OCI-LY1 (cell line): Measurements from ENCODE around the gene NELFCD.

Experiments used
- H2AFZ ChIP-seq: fragments of 200-600 bp; sonication (generic), shearing (Covaris generic); 2 replicates; pipeline ENCODE4 v1.6.0; 2014; ENCODE audit warnings: antibody characterized with exemption, mild to moderate bottlenecking, low read length
- H3F3A ChIP-seq: fragments of 200-600 bp; sonication (generic), shearing (Covaris generic); 2 replicates; pipeline ENCODE4 v1.6.0; 2014; ENCODE audit warnings: mild to moderate bottlenecking, antibody characterized with exemption, low read length, moderate library complexity; ENCODE audit not compliant: insufficient read depth
- H3K27ac ChIP-seq: fragments of 200-600 bp; sonication (generic); 2 replicates; pipeline ENCODE4 v1.5.1; 2014; ENCODE audit warnings: low read length, mixed run types, mild to moderate bottlenecking, low read depth; ENCODE audit not compliant: poor library complexity, severe bottlenecking
- H3K27me3 ChIP-seq: fragments of 200-600 bp; sonication (generic); 2 replicates; pipeline ENCODE4 v1.6.0; 2014; ENCODE audit warnings: antibody characterized with exemption, mild to moderate bottlenecking, low read length, moderate library complexity; ENCODE audit not compliant: insufficient read depth
- H3K36me3 ChIP-seq: fragments of 200-600 bp; sonication (generic); 2 replicates; pipeline ENCODE4 v1.6.1; 2014; ENCODE audit warnings: mild to moderate bottlenecking, antibody characterized with exemption, low read length, moderate library complexity, mixed read lengths; ENCODE audit not compliant: insufficient read depth
- H3K4me1 ChIP-seq: fragments of 200-600 bp; sonication (generic); 2 replicates; pipeline ENCODE4 v1.5.1; 2014; ENCODE audit warnings: mild to moderate bottlenecking, low read length, moderate library complexity; ENCODE audit not compliant: insufficient read depth, severe bottlenecking
- H3K4me2 ChIP-seq: fragments of 200-600 bp; sonication (generic), shearing (Covaris generic); 2 replicates; pipeline ENCODE4 v1.6.1; 2014; ENCODE audit warnings: low read length
- H3K4me3 ChIP-seq: fragments of 200-600 bp; sonication (generic); 2 replicates; pipeline ENCODE4 v1.5.1; 2014; ENCODE audit warnings: low read length, low read depth, mild to moderate bottlenecking, mixed read lengths; ENCODE audit not compliant: poor library complexity, severe bottlenecking
- H3K79me2 ChIP-seq: fragments of 200-600 bp; shearing (Covaris generic); 2 replicates; pipeline ENCODE4 v1.6.1; 2016; ENCODE audit warnings: mixed run types, low read length, mixed read lengths; ENCODE audit not compliant: insufficient read depth
- H3K9ac ChIP-seq: fragments of 200-600 bp; sonication (generic), shearing (Covaris generic); 2 replicates; pipeline ENCODE4 v1.6.1; 2014; ENCODE audit warnings: mild to moderate bottlenecking, low read length, mixed read lengths
- H3K9me2 ChIP-seq: fragments of 200-600 bp; sonication (generic), shearing (Covaris generic); 2 replicates; pipeline ENCODE4 v1.6.1; 2014; ENCODE audit warnings: low read depth, mild to moderate bottlenecking, low read length, mixed read lengths
- H3K9me3 ChIP-seq: fragments of 200-600 bp; shearing (Covaris generic); 2 replicates; pipeline ENCODE4 v1.6.1; 2014; ENCODE audit warnings: low read length, mixed read lengths
- H4K20me1 ChIP-seq: fragments of 200-600 bp; sonication (generic), shearing (Covaris generic); 2 replicates; pipeline ENCODE4 v1.6.0; 2016; ENCODE audit warnings: mild to moderate bottlenecking, low read length; ENCODE audit not compliant: insufficient read depth
- EZH2 ChIP-seq: fragments of 200-600 bp; sonication (generic), shearing (Covaris generic); IDR thresholded peaks from 2 replicates; pipeline ENCODE4 v1.8.0; 2017; ENCODE audit warnings: borderline replicate concordance, mixed run types, mild to moderate bottlenecking, antibody characterized with exemption, low read length, moderate library complexity, mixed read lengths
- TF ChIP-seq, protein P1 (sequence below): fragments of 200-600 bp; sonication (generic), shearing (Covaris generic); IDR thresholded peaks from 2 replicates; pipeline ENCODE4 v1.5.1; 2017; ENCODE audit warnings: mild to moderate bottlenecking, antibody characterized with exemption, low read length, moderate library complexity, mixed read lengths

Gene NELFCD

DNA sequence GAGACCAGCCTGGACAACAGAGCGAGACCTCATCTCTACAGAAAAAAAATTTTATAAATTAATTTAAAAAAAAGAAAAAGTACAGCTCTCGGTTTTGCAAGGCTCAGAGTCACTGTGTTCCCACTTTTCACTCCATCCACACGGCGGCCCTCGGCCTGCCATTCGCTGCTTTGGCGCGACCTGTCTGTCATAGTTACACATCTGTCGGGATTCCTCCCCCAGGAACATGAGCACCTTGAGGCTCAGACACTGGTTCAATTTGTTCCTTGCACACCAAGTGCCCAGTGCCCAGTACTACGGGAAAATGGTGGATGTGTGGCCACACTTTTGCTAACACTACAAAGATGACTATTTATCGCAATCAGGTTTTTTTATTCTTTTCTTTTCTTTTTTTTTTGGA is 17.6 kb downstream of the NELFCD start:
- TF ChIP-seq, protein P1, sequence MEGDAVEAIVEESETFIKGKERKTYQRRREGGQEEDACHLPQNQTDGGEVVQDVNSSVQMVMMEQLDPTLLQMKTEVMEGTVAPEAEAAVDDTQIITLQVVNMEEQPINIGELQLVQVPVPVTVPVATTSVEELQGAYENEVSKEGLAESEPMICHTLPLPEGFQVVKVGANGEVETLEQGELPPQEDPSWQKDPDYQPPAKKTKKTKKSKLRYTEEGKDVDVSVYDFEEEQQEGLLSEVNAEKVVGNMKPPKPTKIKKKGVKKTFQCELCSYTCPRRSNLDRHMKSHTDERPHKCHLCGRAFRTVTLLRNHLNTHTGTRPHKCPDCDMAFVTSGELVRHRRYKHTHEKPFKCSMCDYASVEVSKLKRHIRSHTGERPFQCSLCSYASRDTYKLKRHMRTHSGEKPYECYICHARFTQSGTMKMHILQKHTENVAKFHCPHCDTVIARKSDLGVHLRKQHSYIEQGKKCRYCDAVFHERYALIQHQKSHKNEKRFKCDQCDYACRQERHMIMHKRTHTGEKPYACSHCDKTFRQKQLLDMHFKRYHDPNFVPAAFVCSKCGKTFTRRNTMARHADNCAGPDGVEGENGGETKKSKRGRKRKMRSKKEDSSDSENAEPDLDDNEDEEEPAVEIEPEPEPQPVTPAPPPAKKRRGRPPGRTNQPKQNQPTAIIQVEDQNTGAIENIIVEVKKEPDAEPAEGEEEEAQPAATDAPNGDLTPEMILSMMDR, result no peak
- no peak for TF ChIP-seq EZH2
- H3K4me1 ChIP-seq, result peaks cover 10% of the 10 kb centered on the region
- no peak overlapping the region for H3K4me2 ChIP-seq
- no peaks in the 10 kb centered on the region for H3K79me2 ChIP-seq
- no peaks in the 10 kb centered on the region for H3F3A ChIP-seq
- no peak overlapping the region for H3K4me3 ChIP-seq
- no peaks in the 10 kb centered on the region for H4K20me1 ChIP-seq
- H3K36me3 ChIP-seq, result peaks cover 91% of the 10 kb centered on the region
- no peaks in the 10 kb centered on the region for H3K27me3 ChIP-seq
- no peak overlapping the region for H3K9ac ChIP-seq
- H2AFZ ChIP-seq, result no peak overlapping the region
- H3K9me2 ChIP-seq, result no peaks in the 10 kb centered on the region
- H3K9me3 ChIP-seq, result no peaks in the 10 kb centered on the region
- H3K27ac ChIP-seq, result no peak overlapping the region

GRCh38 chr20:59000326-59000725 is 19.3 kb downstream of the NELFCD start:
- no peak for TF ChIP-seq EZH2
- TF ChIP-seq, protein P1, result no peak
- no peak overlapping the region for H3K27ac ChIP-seq
- H3K4me1 ChIP-seq, result peaks cover 24% of the 10 kb centered on the region
- no peak overlapping the region for H3K4me3 ChIP-seq
- H3K9me2 ChIP-seq, result no peaks in the 10 kb centered on the region
- no peaks in the 10 kb centered on the region for H3K27me3 ChIP-seq
- no peak overlapping the region for H3K9ac ChIP-seq
- no peaks in the 10 kb centered on the region for H4K20me1 ChIP-seq
- H3F3A ChIP-seq, result no peaks in the 10 kb centered on the region
- H2AFZ ChIP-seq, result no peak overlapping the region
- no peaks in the 10 kb centered on the region for H3K9me3 ChIP-seq
- no peak overlapping the region for H3K4me2 ChIP-seq
- H3K79me2 ChIP-seq, result no peaks in the 10 kb centered on the region
- peaks cover 81% of the 10 kb centered on the region for H3K36me3 ChIP-seq

DNA sequence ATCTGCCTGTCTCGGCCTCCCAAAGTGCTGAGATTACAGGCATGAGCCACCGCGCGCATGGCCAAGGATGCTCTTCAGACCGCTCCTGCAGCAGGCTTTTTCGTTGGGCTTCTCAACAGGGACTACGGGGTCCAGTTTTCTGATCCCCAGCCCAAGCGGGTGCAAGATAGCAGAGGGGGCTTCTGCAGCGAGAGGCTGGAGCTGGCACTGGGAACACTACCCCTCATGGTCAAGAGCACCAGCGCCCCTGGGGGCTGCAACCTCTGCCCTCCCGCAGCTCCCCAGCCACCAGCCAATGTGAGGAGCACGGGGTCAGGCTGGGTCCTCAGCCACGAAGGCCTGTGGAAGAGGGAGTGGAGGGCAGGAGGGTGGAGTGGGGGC is 20.0 kb downstream of the NELFCD start:
- no peaks in the 10 kb centered on the region for H3K9me3 ChIP-seq
- H3K36me3 ChIP-seq, result peaks cover 74% of the 10 kb centered on the region
- H3K4me2 ChIP-seq, result no peak overlapping the region
- no peak overlapping the region for H3K27ac ChIP-seq
- H3F3A ChIP-seq, result no peaks in the 10 kb centered on the region
- TF ChIP-seq, protein P1, result no peak
- no peak for TF ChIP-seq EZH2
- H3K4me1 ChIP-seq, result peaks cover 32% of the 10 kb centered on the region
- no peak overlapping the region for H3K9ac ChIP-seq
- no peaks in the 10 kb centered on the region for H4K20me1 ChIP-seq
- H2AFZ ChIP-seq, result no peak overlapping the region
- no peaks in the 10 kb centered on the region for H3K79me2 ChIP-seq
- no peaks in the 10 kb centered on the region for H3K9me2 ChIP-seq
- no peak overlapping the region for H3K4me3 ChIP-seq
- H3K27me3 ChIP-seq, result no peaks in the 10 kb centered on the region
